Transverse colon (tissue), 4 donors: ENCODE measurements around the gene PLIN4. TPM values are rescaled to one million over a fixed set of nuclear protein-coding genes. Genes with fewer than 3 reads are reported as not detected.

Experiments used
- DNase-seq: peaks from one replicate; pipeline ENCODE4 v3.0.0-alpha.2; 2019
- H3K27ac ChIP-seq, 4 donors: fragments of 200-600 bp; sonication (generic); 2 replicates each; pipeline ENCODE4 v1.5.1; 2016 to 2018; ENCODE audit warnings: inconsistent platforms in 4 of 4
- H3K27me3 ChIP-seq: fragments of 200-600 bp; sonication (generic); 2 replicates; pipeline ENCODE4 v1.5.1; 2017; ENCODE audit warnings: inconsistent platforms
- H3K36me3 ChIP-seq, 4 donors: fragments of 200-600 bp; sonication (generic); 2 replicates each; pipeline ENCODE4 v1.5.1; 2017 to 2019; ENCODE audit warnings: inconsistent platforms in 4 of 4
- H3K4me1 ChIP-seq, 4 donors: fragments of 200-600 bp; sonication (generic); 2 replicates each; pipeline ENCODE4 v1.5.1; 2017 to 2020; ENCODE audit warnings: inconsistent platforms in 4 of 4
- H3K4me3 ChIP-seq, 4 donors: fragments of 200-600 bp; sonication (generic); 1 replicate in 1 of 4; 2 replicates in 3 of 4; pipeline versions ENCODE4 v1.5.1 to v1.6.1; 2017 to 2019; ENCODE audit warnings: inconsistent platforms in 4 of 4
- H3K9me3 ChIP-seq, 2 donors: fragments of 200-600 bp; sonication (generic); 2 replicates each; pipeline ENCODE4 v1.5.1; 2017 to 2019; ENCODE audit warnings: inconsistent platforms in 2 of 2
- CTCF ChIP-seq, 5 experiments: fragments of 200-600 bp in 3 of 5; fragments of 450-650 bp in 2 of 5; sonication (generic) in 3 of 5; IDR thresholded peaks; 1 replicate in 2 of 5; 2 replicates in 3 of 5; pipeline ENCODE4 v1.5.1; 2016 to 2017; ENCODE audit warnings: antibody characterized with exemption in 5 of 5, inconsistent platforms in 3 of 5, mild to moderate bottlenecking in 2 of 5, moderate library complexity in 1 of 5
- EP300 ChIP-seq: sonication (generic); formaldehyde crosslinking; IDR thresholded peaks from one replicate; pipeline ENCODE4 v1.6.1; 2017; ENCODE audit warnings: antibody characterized with exemption, low read depth
- POLR2A ChIP-seq: fragments of 450-650 bp; IDR thresholded peaks from one replicate; pipeline ENCODE4 v1.6.1; 2016; ENCODE audit warnings: antibody characterized with exemption, mild to moderate bottlenecking, moderate library complexity
- POLR2AphosphoS5 ChIP-seq, 3 donors: sonication (generic); formaldehyde crosslinking; IDR thresholded peaks; one replicate each; pipeline ENCODE4 v1.6.1; 2016; ENCODE audit warnings: antibody characterized with exemption in 3 of 3
- WGBS, 2 donors: methylation state at CpG; one replicate each; pipeline ENCODE4 v1.1.5; 2018; ENCODE audit warnings: low coverage in 1 of 2; 5-methylcytosine and 5-hydroxymethylcytosine counted together
- in situ Hi-C, 4 donors: fragments of 200-750 bp; cut with MboI; loops; one replicate each; pipeline versions ENCODE4 v1.15.0 to v1.15.1; 2017; ENCODE audit warnings: low sequenced_read_pairs in 3 of 4, low pct_ligation_motif_present in 1 of 4, low pct_unique_long_range_greater_than_20kb in 1 of 4
- intact Hi-C: fragments of 100-400 bp; cut with DNase I; formaldehyde crosslinking; loops from one replicate; pipeline ENCODE4 v1.15.1; 2023; ENCODE audit warnings: low total_unique reads
- total RNA-seq, 4 donors: library from RNA; depleted of rRNA; stranded (reverse); fragments of >200 nt; gene quantifications; one replicate each; pipeline ENCODE4 v1.1.0, GENCODE V29; 2016

The PLIN4 gene
- total RNA-seq, 4 donors from 2014 or later: 8.9 to 33.7 (median 22.2) TPM

- intact Hi-C loops: no loop called here
- H3K4me3 ChIP-seq: peak overlapping the region; percentile 14 to 36 (median 27)
Observed at GRCh38 chr19:4516939-4517300, 1.4 kb downstream of the PLIN4 start.

GRCh38 chr19:4516199-4516938 is 1.9 kb downstream of the PLIN4 start:
- DNase-seq: no peak
- in situ Hi-C loops (no loop called here), intact Hi-C loops (no loop called here)
- Histone ChIP-seq H3K27ac (peak overlapping the region; percentile 66 to 94 (median 83)), H3K27me3 (peaks cover 5% of the 10 kb centered on the region), H3K4me3 (peak overlapping the region in 3 of 4 donors; percentile 14 to 36 (median 33)), H3K4me1 (peaks cover 0 to 7% (median 3%) of the 10 kb centered on the region in 4 donors), H3K9me3 (no peaks in the 10 kb centered on the region), H3K36me3 (no peaks in the 10 kb centered on the region)
- TF ChIP-seq POLR2AphosphoS5 (IDR thresholded peaks at IDR 0.05) (no peak), EP300 (no peak), CTCF (IDR thresholded peaks at IDR 0.05) (no peak), POLR2A (no peak)
- 51% methylated on average over 13 of the region's 14 CpGs; no CpG with 5 or more reads in 1 of the 2 donors for WGBS, 2 donors

More at GRCh38 chr19:4516939-4517300, 1.4 kb downstream of the PLIN4 start:
- no peak for DNase-seq
- H3K9me3 ChIP-seq: no peaks in the 10 kb centered on the region
- peaks cover 5% of the 10 kb centered on the region for H3K27me3 ChIP-seq
- in situ Hi-C loops: no loop called here
- H3K4me1 ChIP-seq: peaks cover 0 to 7% (median 3%) of the 10 kb centered on the region in 4 donors
- 52% methylated on average over 8 of the region's 8 CpGs; no CpG with 5 or more reads in 1 of the 2 donors for WGBS, 2 donors
- H3K27ac ChIP-seq: peak overlapping the region; percentile 66 to 94 (median 83)
- no peaks in the 10 kb centered on the region for H3K36me3 ChIP-seq
- TF ChIP-seq POLR2AphosphoS5 (IDR thresholded peaks at IDR 0.05) (no peak), POLR2A (no peak), CTCF (IDR thresholded peaks at IDR 0.05) (no peak), EP300 (no peak)

GRCh38 chr19:4515732-4516131 is 2.6 kb downstream of the PLIN4 start:
- DNase-seq: no peak
- intact Hi-C loops (no loop called here), in situ Hi-C loops (no loop called here)
- H3K36me3 ChIP-seq: no peaks in the 10 kb centered on the region
- peak overlapping the region in 1 of 4 donors; percentile 94 for H3K27ac ChIP-seq
- TF ChIP-seq EP300: no peak
- TF ChIP-seq CTCF (IDR thresholded peaks at IDR 0.05): no peak
- TF ChIP-seq POLR2A: no peak
- no peak for TF ChIP-seq POLR2AphosphoS5 (IDR thresholded peaks at IDR 0.05)
- peaks cover 5% of the 10 kb centered on the region for H3K27me3 ChIP-seq
- no peak overlapping the region for H3K4me3 ChIP-seq
- WGBS, 2 donors: 83 to 100% methylated on average over 1 to 5 of the region's 5 CpGs
- peaks cover 0 to 7% (median 3%) of the 10 kb centered on the region in 4 donors for H3K4me1 ChIP-seq
- H3K9me3 ChIP-seq: no peaks in the 10 kb centered on the region

- Histone ChIP-seq H3K36me3 (no peaks in the 10 kb centered on the region), H3K4me1 (no peaks in the 10 kb centered on the region), H3K27me3 (peaks cover 5% of the 10 kb centered on the region), H3K9me3 (no peaks in the 10 kb centered on the region), H3K4me3 (no peak overlapping the region), H3K27ac (no peak overlapping the region)
- DNase-seq: no peak
- no peak for TF ChIP-seq POLR2A
- TF ChIP-seq EP300: no peak
- TF ChIP-seq CTCF (IDR thresholded peaks at IDR 0.05): no peak
- TF ChIP-seq POLR2AphosphoS5 (IDR thresholded peaks at IDR 0.05): no peak
- intact Hi-C loops: no loop called here
- WGBS, 2 donors: 97% methylated on average over 14 of the region's 17 CpGs; no CpG with 5 or more reads in 1 of the 2 donors
- in situ Hi-C loops: no loop called here
Observed at GRCh38 chr19:4513248-4513647, 5.0 kb downstream of the PLIN4 start.
